Fibroblast of the aortic adventitia (primary cell): ENCODE measurements around the gene RBM44. TPM values are rescaled to one million over a fixed set of nuclear protein-coding genes. Genes with fewer than 3 reads are reported as not detected.
"Not testable (repeated sequence)": the region's sequence is repeated elsewhere in the genome, so short reads cannot be mapped to it uniquely, and the experiment has no call there.

Experiments used
- DNase-seq: peaks from one replicate; pipeline ENCODE4 v3.0.0-alpha.2; 2010; ENCODE audit warnings: low read depth
- H3K4me3 ChIP-seq: 2 replicates; pipeline ENCODE4 v1.5.1; 2011; ENCODE audit warnings: low read depth, mild to moderate bottlenecking, control low read depth, low read length, moderate library complexity
- CTCF ChIP-seq: IDR thresholded peaks from 2 replicates; pipeline ENCODE4 v1.5.1; 2011; ENCODE audit warnings: mild to moderate bottlenecking, low read length, control low read depth, inconsistent platforms; ENCODE audit not compliant: insufficient read depth
- total RNA-seq: library from RNA; depleted of rRNA; stranded (reverse); fragments of >200 nt; gene quantifications from 2 replicates; pipeline ENCODE4 v1.2.3, GENCODE V29; 2012; ENCODE audit warnings: low replicate concordance

RBM44 gene
- total RNA-seq: 0.27 and 0.65 TPM in 2 replicates

GRCh38 chr2:237798236-237799059 is at the start of gene RBM44:
Gene RBM44, plus strand, starts transcription at chr2:237798779. Its CDS starts 14,831 bp downstream, at chr2:237813610.
- H3K4me3 ChIP-seq: no peak within 1 kb of the TSS
- no peak for DNase-seq
- TF ChIP-seq CTCF: no peak

GRCh38 chr2:237749002-237749401 is 49.6 kb upstream of the RBM44 start:
- no peak overlapping the region for H3K4me3 ChIP-seq
- no peak for DNase-seq
- TF ChIP-seq CTCF: no peak

- no peak for TF ChIP-seq CTCF
- H3K4me3 ChIP-seq: no peak overlapping the region
- no peak for DNase-seq
Observed at GRCh38 chr2:237749961-237750360, 48.6 kb upstream of the RBM44 start.

- H3K4me3 ChIP-seq, DNase-seq: not testable (repeated sequence)
Observed at GRCh38 chr2:237750441-237750840, 48.1 kb upstream of the RBM44 start.

- TF ChIP-seq CTCF: no peak
- DNase-seq: no peak
- no peak overlapping the region for H3K4me3 ChIP-seq
Observed at GRCh38 chr2:237752761-237753165, 45.8 kb upstream of the RBM44 start.

GRCh38 chr2:237754182-237754581 is 44.4 kb upstream of the RBM44 start:
- no peak overlapping the region for H3K4me3 ChIP-seq
- DNase-seq: peak; percentile 54
- TF ChIP-seq CTCF: no peak

GRCh38 chr2:237754626-237755248 is 43.8 kb upstream of the RBM44 start:
- no peak for TF ChIP-seq CTCF
- DNase-seq: no peak
- H3K4me3 ChIP-seq: no peak overlapping the region
